ENCODE data around the gene ACSL4.

GRCh38 chrX:109739625-109740432 is 6.8 kb upstream of the ACSL4 start:
- TF ChIP-seq, protein P1, sequence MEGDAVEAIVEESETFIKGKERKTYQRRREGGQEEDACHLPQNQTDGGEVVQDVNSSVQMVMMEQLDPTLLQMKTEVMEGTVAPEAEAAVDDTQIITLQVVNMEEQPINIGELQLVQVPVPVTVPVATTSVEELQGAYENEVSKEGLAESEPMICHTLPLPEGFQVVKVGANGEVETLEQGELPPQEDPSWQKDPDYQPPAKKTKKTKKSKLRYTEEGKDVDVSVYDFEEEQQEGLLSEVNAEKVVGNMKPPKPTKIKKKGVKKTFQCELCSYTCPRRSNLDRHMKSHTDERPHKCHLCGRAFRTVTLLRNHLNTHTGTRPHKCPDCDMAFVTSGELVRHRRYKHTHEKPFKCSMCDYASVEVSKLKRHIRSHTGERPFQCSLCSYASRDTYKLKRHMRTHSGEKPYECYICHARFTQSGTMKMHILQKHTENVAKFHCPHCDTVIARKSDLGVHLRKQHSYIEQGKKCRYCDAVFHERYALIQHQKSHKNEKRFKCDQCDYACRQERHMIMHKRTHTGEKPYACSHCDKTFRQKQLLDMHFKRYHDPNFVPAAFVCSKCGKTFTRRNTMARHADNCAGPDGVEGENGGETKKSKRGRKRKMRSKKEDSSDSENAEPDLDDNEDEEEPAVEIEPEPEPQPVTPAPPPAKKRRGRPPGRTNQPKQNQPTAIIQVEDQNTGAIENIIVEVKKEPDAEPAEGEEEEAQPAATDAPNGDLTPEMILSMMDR (IDR thresholded peaks at IDR 0.05), result no peak
- TF ChIP-seq POLR2A (IDR thresholded peaks at IDR 0.05) (no peak), EP300 (IDR thresholded peaks at IDR 0.05) (peak in 1 of 4 donors; percentile 83), POLR2AphosphoS5 (IDR thresholded peaks at IDR 0.05) (peak; percentile 59 to 84)
